ENCODE results near the gene PDE4D. TPM values are rescaled to one million over a fixed set of nuclear protein-coding genes. Genes with fewer than 3 reads are reported as not detected.

PDE4D gene
- total and polyA plus RNA-seq, 2 of the 4 experiments (the other 2 are of a cell fraction) = 1.4 to 7.9 TPM

GRCh38 chr5:59588922-59589321, 304.6 kb downstream of the PDE4D start:
- H3K4me3 ChIP-seq (ENCODE audit: insufficient read depth, low read depth, low read length) = no peak overlapping the region
- H2BK5ac ChIP-seq (ENCODE audit: low read depth, low read length, poor library complexity, severe bottlenecking) = no peak overlapping the region
- H3K79me1 ChIP-seq (ENCODE audit: low read depth in 1 of 2, low read length in 2 of 2) = no peaks in the 10 kb centered on the region
- DNase-seq (no peak), ATAC-seq (ENCODE audit: low read depth) (no peak)
- H4K91ac ChIP-seq (ENCODE audit: insufficient read depth, low read depth, low read length) = no peak overlapping the region
- H2AK9ac ChIP-seq (replicated peaks; ENCODE audit: low read depth, low read length, poor library complexity) = no peak overlapping the region
- H2BK20ac ChIP-seq (ENCODE audit: low read depth, low read length) = no peak overlapping the region
- H2AK5ac ChIP-seq (ENCODE audit: low read depth, low read length) = no peak overlapping the region
- TF ChIP-seq RFX5 (IDR thresholded peaks at IDR 0.05; ENCODE audit: low read depth, low read length) = no peak
- no peak for TF ChIP-seq ELK1 (IDR thresholded peaks at IDR 0.05; ENCODE audit: borderline replicate concordance, low read depth, low read length)
- TF ChIP-seq MAZ (IDR thresholded peaks at IDR 0.05; ENCODE audit: borderline replicate concordance, low read depth, low read length) = no peak
- no peak for TF ChIP-seq RCOR1 (IDR thresholded peaks at IDR 0.05; ENCODE audit: insufficient replicate concordance, low read length)
- no peak for TF ChIP-seq CHD1 (IDR thresholded peaks at IDR 0.05; ENCODE audit: low read depth, low read length)
- TF ChIP-seq NFE2L2 (IDR thresholded peaks at IDR 0.05; ENCODE audit: low read depth, low read length) = no peak
- no peak for TF ChIP-seq MXI1 (IDR thresholded peaks at IDR 0.05; ENCODE audit: borderline replicate concordance, low read depth, low read length)
- TF ChIP-seq RAD21 (IDR thresholded peaks at IDR 0.05; ENCODE audit: low read length) = no peak
- TF ChIP-seq POLR2A (IDR thresholded peaks at IDR 0.05; ENCODE audit: low read depth, low read length) = no peak
- no peak for TF ChIP-seq CEBPB (IDR thresholded peaks at IDR 0.05; ENCODE audit: low read depth, low read length)
- no peak for TF ChIP-seq SMC3 (IDR thresholded peaks at IDR 0.05; ENCODE audit: low read depth, low read length)
- TF ChIP-seq USF2 (IDR thresholded peaks at IDR 0.05; ENCODE audit: low read depth, low read length) = no peak
- TF ChIP-seq MAFK (IDR thresholded peaks at IDR 0.05; ENCODE audit: low read depth, low read length) = no peak
- no peak for TF ChIP-seq BHLHE40 (IDR thresholded peaks at IDR 0.05; ENCODE audit: low read depth, low read length)
- TF ChIP-seq CTCF (conservative IDR thresholded peaks at IDR 0.05; ENCODE audit: low read depth, low read length) = no peak
- TF ChIP-seq FOS (IDR thresholded peaks at IDR 0.05; ENCODE audit: low read depth, low read length) = no peak
- intact Hi-C loops (cut with micrococcal nuclease) = no loop called here
- no peak overlapping the region for H3K18ac ChIP-seq (ENCODE audit: low read depth, low read length)
- no peak overlapping the region for H2BK15ac ChIP-seq (ENCODE audit: low read depth, low read length)
- H3K27ac ChIP-seq (ENCODE audit: insufficient read depth, low read length) = no peak overlapping the region
- H3K4ac ChIP-seq (ENCODE audit: low read depth, low read length) = no peak overlapping the region
- H2AFZ ChIP-seq (replicated peaks; ENCODE audit: low read length, poor library complexity) = no peak overlapping the region
- H4K8ac ChIP-seq (ENCODE audit: low read depth in 2 of 2, low read length in 2 of 2) = no peak overlapping the region
- H3K23ac ChIP-seq (ENCODE audit: low read depth, low read length) = no peak overlapping the region
- H3K9me1 ChIP-seq (ENCODE audit: insufficient read depth, low read length) = no peaks in the 10 kb centered on the region
- no peaks in the 10 kb centered on the region for H3K27me3 ChIP-seq (ENCODE audit: control insufficient read depth, insufficient read depth, low read length)
- H3K4me1 ChIP-seq (ENCODE audit: control insufficient read depth, insufficient read depth, low read length) = no peaks in the 10 kb centered on the region
- no peak overlapping the region for H4K5ac ChIP-seq (ENCODE audit: low read depth, low read length)
- H3K4me2 ChIP-seq (ENCODE audit: low read depth, low read length) = no peak overlapping the region
- ChIA-PET CTCF (no interaction called here), POLR2A (ENCODE audit: unreplicated experiment) (no interaction called here)
- H3K56ac ChIP-seq (ENCODE audit: extremely low read depth, insufficient read depth, low read length) = no peak overlapping the region
- H4K20me1 ChIP-seq (ENCODE audit: insufficient read depth, low read length) = no peaks in the 10 kb centered on the region
- H3K36me3 ChIP-seq (ENCODE audit: control insufficient read depth, insufficient read depth, low read length) = no peaks in the 10 kb centered on the region
- no TSS peak for BruUV-seq (replicated peaks)
- H3K14ac ChIP-seq (replicated peaks; ENCODE audit: low read depth, low read length) = no peak overlapping the region
- H3K9me3 ChIP-seq (ENCODE audit: control insufficient read depth, insufficient read depth, low read length) = no peaks in the 10 kb centered on the region
- in situ Hi-C loops (cut with MboI; ENCODE audit: low sequenced_read_pairs) = no loop called here
- H3K9ac ChIP-seq (ENCODE audit: low read depth, low read length) = no peak overlapping the region
- dilution Hi-C loops (cut with HindIII; ENCODE audit: low sequenced_read_pairs, unreplicated experiment) = no loop called here
- no peak overlapping the region for H2BK120ac ChIP-seq (ENCODE audit: low read depth, low read length)

All from IMR-90 (cell line).